Measurements from ENCODE around the gene ANKS1A.

The ANKS1A gene

GRCh38 chr6:34979218-34979617 lies 90.2 kb downstream of the ANKS1A start:
- Histone ChIP-seq H3K27ac (ENCODE audit: low read depth, low read length) (no peak overlapping the region), H3K27me3 (ENCODE audit: insufficient read depth, low read length) (no peaks in the 10 kb centered on the region), H3K9ac (ENCODE audit: low read depth, low read length) (no peak overlapping the region), H3K36me3 (ENCODE audit: insufficient read depth, low read length) (peaks cover 29% of the 10 kb centered on the region), H3K4me1 (ENCODE audit: insufficient read depth, low read length) (no peaks in the 10 kb centered on the region), H3K9me3 (ENCODE audit: insufficient read depth, low read depth, low read length) (no peaks in the 10 kb centered on the region), H3K4me3 (ENCODE audit: low read length) (no peak overlapping the region)
- 91% methylated on average over 2 of the region's 2 CpGs for WGBS

- H3K9me3 ChIP-seq (ENCODE audit: insufficient read depth, low read depth, low read length) = no peaks in the 10 kb centered on the region
- no peaks in the 10 kb centered on the region for H3K27me3 ChIP-seq (ENCODE audit: insufficient read depth, low read length)
- peaks cover 37% of the 10 kb centered on the region for H3K36me3 ChIP-seq (ENCODE audit: insufficient read depth, low read length)
- H3K4me3 ChIP-seq (ENCODE audit: low read length) = no peak overlapping the region
- H3K4me1 ChIP-seq (ENCODE audit: insufficient read depth, low read length) = no peaks in the 10 kb centered on the region
- H3K9ac ChIP-seq (ENCODE audit: low read depth, low read length) = no peak overlapping the region
- H3K27ac ChIP-seq (ENCODE audit: low read depth, low read length) = no peak overlapping the region
- 100% methylated on average over 3 of the region's 3 CpGs for WGBS
Observed at GRCh38 chr6:34979994-34980393, 90.9 kb downstream of the ANKS1A start.

- no peak overlapping the region for H3K4me3 ChIP-seq (ENCODE audit: low read length)
- H3K27me3 ChIP-seq (ENCODE audit: insufficient read depth, low read length) = no peaks in the 10 kb centered on the region
- 92% methylated on average over 5 of the region's 5 CpGs for WGBS
- peaks cover 51% of the 10 kb centered on the region for H3K36me3 ChIP-seq (ENCODE audit: insufficient read depth, low read length)
- no peaks in the 10 kb centered on the region for H3K9me3 ChIP-seq (ENCODE audit: insufficient read depth, low read depth, low read length)
- H3K4me1 ChIP-seq (ENCODE audit: insufficient read depth, low read length) = no peaks in the 10 kb centered on the region
- H3K27ac ChIP-seq (ENCODE audit: low read depth, low read length) = no peak overlapping the region
- H3K9ac ChIP-seq (ENCODE audit: low read depth, low read length) = no peak overlapping the region
Observed at GRCh38 chr6:34981366-34981765, 92.3 kb downstream of the ANKS1A start.

GRCh38 chr6:34981951-34982350 lies 92.9 kb downstream of the ANKS1A start:
- peaks cover under 1% of the 10 kb centered on the region for H3K4me1 ChIP-seq (ENCODE audit: insufficient read depth, low read length)
- H3K27me3 ChIP-seq (ENCODE audit: insufficient read depth, low read length) = no peaks in the 10 kb centered on the region
- no peak overlapping the region for H3K4me3 ChIP-seq (ENCODE audit: low read length)
- H3K36me3 ChIP-seq (ENCODE audit: insufficient read depth, low read length) = peaks cover 53% of the 10 kb centered on the region
- H3K27ac ChIP-seq (ENCODE audit: low read depth, low read length) = no peak overlapping the region
- 90% methylated on average over 7 of the region's 7 CpGs for WGBS
- no peaks in the 10 kb centered on the region for H3K9me3 ChIP-seq (ENCODE audit: insufficient read depth, low read depth, low read length)
- no peak overlapping the region for H3K9ac ChIP-seq (ENCODE audit: low read depth, low read length)

GRCh38 chr6:34982424-34982852 lies 93.4 kb downstream of the ANKS1A start:
- H3K27ac ChIP-seq (ENCODE audit: low read depth, low read length) = no peak overlapping the region
- 91% methylated on average over 11 of the region's 11 CpGs for WGBS

GRCh38 chr6:34984416-34984815 lies 95.4 kb downstream of the ANKS1A start:
- H3K9ac ChIP-seq (ENCODE audit: low read depth, low read length) = no peak overlapping the region
- H3K4me3 ChIP-seq (ENCODE audit: low read length) = no peak overlapping the region
- peaks cover 71% of the 10 kb centered on the region for H3K36me3 ChIP-seq (ENCODE audit: insufficient read depth, low read length)
- H3K27me3 ChIP-seq (ENCODE audit: insufficient read depth, low read length) = no peaks in the 10 kb centered on the region
- H3K27ac ChIP-seq (ENCODE audit: low read depth, low read length) = no peak overlapping the region
- H3K4me1 ChIP-seq (ENCODE audit: insufficient read depth, low read length) = peaks cover 7% of the 10 kb centered on the region
- 96% methylated on average over 2 of the region's 2 CpGs for WGBS
- no peaks in the 10 kb centered on the region for H3K9me3 ChIP-seq (ENCODE audit: insufficient read depth, low read depth, low read length)

More at GRCh38 chr6:34982424-34982852, 93.4 kb downstream of the ANKS1A start:
- Histone ChIP-seq H3K36me3 (ENCODE audit: insufficient read depth, low read length) (peaks cover 55% of the 10 kb centered on the region), H3K9me3 (ENCODE audit: insufficient read depth, low read depth, low read length) (no peaks in the 10 kb centered on the region), H3K9ac (ENCODE audit: low read depth, low read length) (no peak overlapping the region), H3K4me1 (ENCODE audit: insufficient read depth, low read length) (peaks cover 6% of the 10 kb centered on the region), H3K4me3 (ENCODE audit: low read length) (no peak overlapping the region), H3K27me3 (ENCODE audit: insufficient read depth, low read length) (no peaks in the 10 kb centered on the region)

- Histone ChIP-seq H3K27ac (ENCODE audit: low read depth, low read length) (no peak overlapping the region), H3K36me3 (ENCODE audit: insufficient read depth, low read length) (peaks cover 79% of the 10 kb centered on the region), H3K9ac (ENCODE audit: low read depth, low read length) (no peak overlapping the region), H3K4me1 (ENCODE audit: insufficient read depth, low read length) (peaks cover 7% of the 10 kb centered on the region), H3K9me3 (ENCODE audit: insufficient read depth, low read depth, low read length) (no peaks in the 10 kb centered on the region), H3K27me3 (ENCODE audit: insufficient read depth, low read length) (no peaks in the 10 kb centered on the region), H3K4me3 (ENCODE audit: low read length) (no peak overlapping the region)
- WGBS = 89% methylated on average over 3 of the region's 4 CpGs
Observed at GRCh38 chr6:34985236-34985635, 96.2 kb downstream of the ANKS1A start.

- H3K4me1 ChIP-seq (ENCODE audit: insufficient read depth, low read length) = peaks cover 7% of the 10 kb centered on the region
- no peaks in the 10 kb centered on the region for H3K27me3 ChIP-seq (ENCODE audit: insufficient read depth, low read length)
- H3K36me3 ChIP-seq (ENCODE audit: insufficient read depth, low read length) = peaks cover 85% of the 10 kb centered on the region
- no peak overlapping the region for H3K9ac ChIP-seq (ENCODE audit: low read depth, low read length)
- H3K4me3 ChIP-seq (ENCODE audit: low read length) = no peak overlapping the region
- H3K9me3 ChIP-seq (ENCODE audit: insufficient read depth, low read depth, low read length) = no peaks in the 10 kb centered on the region
- 23% methylated on average over 3 of the region's 3 CpGs for WGBS
- no peak overlapping the region for H3K27ac ChIP-seq (ENCODE audit: low read depth, low read length)
Observed at GRCh38 chr6:34986845-34987246, 97.8 kb downstream of the ANKS1A start.

GRCh38 chr6:34987506-34987905 lies 98.5 kb downstream of the ANKS1A start:
- H3K36me3 ChIP-seq (ENCODE audit: insufficient read depth, low read length) = peaks cover 85% of the 10 kb centered on the region
- H3K4me3 ChIP-seq (ENCODE audit: low read length) = no peak overlapping the region
- H3K4me1 ChIP-seq (ENCODE audit: insufficient read depth, low read length) = peaks cover 13% of the 10 kb centered on the region
- no peaks in the 10 kb centered on the region for H3K9me3 ChIP-seq (ENCODE audit: insufficient read depth, low read depth, low read length)
- no peak overlapping the region for H3K27ac ChIP-seq (ENCODE audit: low read depth, low read length)
- no peaks in the 10 kb centered on the region for H3K27me3 ChIP-seq (ENCODE audit: insufficient read depth, low read length)
- WGBS = 96% methylated on average over 5 of the region's 5 CpGs
- no peak overlapping the region for H3K9ac ChIP-seq (ENCODE audit: low read depth, low read length)

- no peak overlapping the region for H3K4me3 ChIP-seq (ENCODE audit: low read length)
- H3K4me1 ChIP-seq (ENCODE audit: insufficient read depth, low read length) = peaks cover 23% of the 10 kb centered on the region
- H3K27me3 ChIP-seq (ENCODE audit: insufficient read depth, low read length) = no peaks in the 10 kb centered on the region
- H3K9ac ChIP-seq (ENCODE audit: low read depth, low read length) = no peak overlapping the region
- H3K36me3 ChIP-seq (ENCODE audit: insufficient read depth, low read length) = peaks cover 85% of the 10 kb centered on the region
- no peak overlapping the region for H3K27ac ChIP-seq (ENCODE audit: low read depth, low read length)
- 95% methylated on average over 2 of the region's 2 CpGs for WGBS
- no peaks in the 10 kb centered on the region for H3K9me3 ChIP-seq (ENCODE audit: insufficient read depth, low read depth, low read length)
Observed at GRCh38 chr6:34990971-34991560, 102.0 kb downstream of the ANKS1A start.

GRCh38 chr6:34992376-34992775 lies 103.3 kb downstream of the ANKS1A start:
- no peaks in the 10 kb centered on the region for H3K27me3 ChIP-seq (ENCODE audit: insufficient read depth, low read length)
- no peak overlapping the region for H3K27ac ChIP-seq (ENCODE audit: low read depth, low read length)
- H3K4me3 ChIP-seq (ENCODE audit: low read length) = no peak overlapping the region
- 93% methylated on average over 3 of the region's 3 CpGs for WGBS
- peaks cover 18% of the 10 kb centered on the region for H3K4me1 ChIP-seq (ENCODE audit: insufficient read depth, low read length)
- H3K9me3 ChIP-seq (ENCODE audit: insufficient read depth, low read depth, low read length) = no peaks in the 10 kb centered on the region
- peaks cover 80% of the 10 kb centered on the region for H3K36me3 ChIP-seq (ENCODE audit: insufficient read depth, low read length)
- no peak overlapping the region for H3K9ac ChIP-seq (ENCODE audit: low read depth, low read length)

GRCh38 chr6:34993213-34993612 lies 104.2 kb downstream of the ANKS1A start:
- H3K9me3 ChIP-seq (ENCODE audit: insufficient read depth, low read depth, low read length) = no peaks in the 10 kb centered on the region
- no peaks in the 10 kb centered on the region for H3K27me3 ChIP-seq (ENCODE audit: insufficient read depth, low read length)
- no peak overlapping the region for H3K9ac ChIP-seq (ENCODE audit: low read depth, low read length)
- peaks cover 16% of the 10 kb centered on the region for H3K4me1 ChIP-seq (ENCODE audit: insufficient read depth, low read length)
- 91% methylated on average over 3 of the region's 3 CpGs for WGBS
- H3K4me3 ChIP-seq (ENCODE audit: low read length) = no peak overlapping the region
- no peak overlapping the region for H3K27ac ChIP-seq (ENCODE audit: low read depth, low read length)
- H3K36me3 ChIP-seq (ENCODE audit: insufficient read depth, low read length) = peaks cover 73% of the 10 kb centered on the region
